Activated CD8-positive, alpha-beta memory T cell treated with anti-CD3 and anti-CD28 coated beads for 24 hours (primary cell): Measurements from ENCODE around the gene CD93.

ENCODE experiments used
- DNase-seq: peaks from one replicate; pipeline ENCODE4 v3.0.0-alpha.2; 2020

CD93 gene

GRCh38 chr20:23097636-23098580 is 11.8 kb upstream of the CD93 start:
- no peak for DNase-seq

GRCh38 chr20:23096986-23097520 is 10.9 kb upstream of the CD93 start:
- DNase-seq: no peak

GRCh38 chr20:23096097-23096496 is 10.0 kb upstream of the CD93 start:
- DNase-seq: no peak

- DNase-seq: no peak
These were observed 9.4 kb upstream of the CD93 start for GRCh38 chr20:23095499-23095898.

- no peak for DNase-seq
These were observed 8.8 kb upstream of the CD93 start for GRCh38 chr20:23094927-23095326.

GRCh38 chr20:23094213-23094896 is 8.2 kb upstream of the CD93 start:
- DNase-seq: no peak

GRCh38 chr20:23093613-23094012 is 7.5 kb upstream of the CD93 start:
- no peak for DNase-seq

- no peak for DNase-seq
These were observed 6.9 kb upstream of the CD93 start for GRCh38 chr20:23092861-23093495.

- no peak for DNase-seq
These were observed 6.2 kb upstream of the CD93 start for GRCh38 chr20:23092384-23092756.

- DNase-seq: no peak
These were observed 5.7 kb upstream of the CD93 start for GRCh38 chr20:23091721-23092383.

- no peak for DNase-seq
These were observed 4.8 kb upstream of the CD93 start for GRCh38 chr20:23090878-23091277.

- no peak for DNase-seq
These were observed 4.0 kb upstream of the CD93 start for GRCh38 chr20:23090147-23090546.

GRCh38 chr20:23088866-23089265 is 2.7 kb upstream of the CD93 start:
- no peak for DNase-seq

- no peak for DNase-seq
These were observed 1.6 kb upstream of the CD93 start for GRCh38 chr20:23087587-23088251.

GRCh38 chr20:23086931-23087411 is 847 bp upstream of the CD93 start:
- no peak for DNase-seq

GRCh38 chr20:23085436-23086055 is 578 bp downstream of the CD93 start:
- no peak for DNase-seq

GRCh38 chr20:23084845-23085365 is 1.2 kb downstream of the CD93 start:
- no peak for DNase-seq

- no peak for DNase-seq
These were observed 1.8 kb downstream of the CD93 start for GRCh38 chr20:23084282-23084844.

- no peak for DNase-seq
These were observed 2.4 kb downstream of the CD93 start for GRCh38 chr20:23083553-23084220.

- no peak for DNase-seq
These were observed 3.1 kb downstream of the CD93 start for GRCh38 chr20:23082846-23083552.
